HCT116 (cell line): Measurements from ENCODE around the gene TCAP. TPM values are rescaled to one million over a fixed set of nuclear protein-coding genes. Genes with fewer than 3 reads are reported as not detected.
A peak's percentile ranks its signal among the peaks of the same experiment; 100 is the strongest.

Experiments used
- ATAC-seq: fragments of 200-7000 bp; cut with Tn5 transposase; 2 replicates; pipeline ENCODE4 v1.9.1; 2020; ENCODE audit warnings: mild to moderate bottlenecking, moderate library complexity
- BruUV-seq: library from RNA; stranded (reverse); fragments of 400-500 nt; replicated peaks from 2 replicates; lab custom pipeline; 2021; lab: Mats Ljungman, UMichigan
- CTCF ChIA-PET: fragments of 300-600 bp; sonication (Branson Sonifier 250); formaldehyde crosslinking; loops from one replicate; lab custom pipeline; 2021; ENCODE audit warnings: antibody characterized with exemption; lab: Charles Lee
- POLR2A ChIA-PET: fragments of 300-600, 350-600 bp; sonication (Branson Sonifier 250); formaldehyde crosslinking; loops from one replicate; lab custom pipeline; 2021; ENCODE audit warnings: antibody characterized with exemption; lab: Charles Lee
- RAD21 ChIA-PET, 2 experiments: fragments of 300-600 bp; sonication (Branson Sonifier 250); formaldehyde crosslinking; loops; one replicate each; lab custom pipeline; 2023; ENCODE audit warnings: low total read pairs in 2 of 2; ENCODE audit not compliant: uncharacterized antibody in 2 of 2, unreplicated experiment in 2 of 2, low non-redundant PET in 1 of 2; lab: Charles Lee
- DNase-seq: peaks from one replicate; pipeline ENCODE4 v3.0.0-alpha.2; 2010; ENCODE audit warnings: low read depth, low spot score
- H2AFZ ChIP-seq: fragments of 200-600 bp; shearing (Covaris generic), sonication (generic); 2 replicates; pipeline ENCODE4 v1.6.1; 2017; ENCODE audit warnings: low read depth, mixed run types, mixed read lengths, antibody characterized with exemption, low read length; ENCODE audit not compliant: poor library complexity, severe bottlenecking
- H3K27ac ChIP-seq: 2 replicates; pipeline ENCODE4 v1.5.1; 2012; ENCODE audit warnings: low read depth, low read length
- H3K27me3 ChIP-seq: fragments of 200-600 bp; sonication (generic); 2 replicates; pipeline ENCODE4 v1.6.1; 2016; ENCODE audit warnings: mixed run types, low read length, mixed read lengths; ENCODE audit not compliant: insufficient read depth
- H3K36me3 ChIP-seq, 2 experiments: fragments of 200-500 bp in 1 of 2; fragments of 200-600 bp in 1 of 2; sonication (Bioruptor generic) in 1 of 2; sonication (generic) in 1 of 2; 2 replicates each; pipeline versions ENCODE4 v1.5.1 to v1.6.1; 2014 to 2016; ENCODE audit warnings: low read length in 2 of 2, inconsistent platforms in 1 of 2, mixed read lengths in 1 of 2, mixed run types in 1 of 2; ENCODE audit not compliant: insufficient read depth in 2 of 2, control insufficient read depth in 1 of 2
- H3K4me1 ChIP-seq, 2 experiments: fragments of 200-600 bp in 1 of 2; sonication (generic) in 1 of 2; 2 replicates each; pipeline versions ENCODE4 v1.5.1 to v1.6.1; 2012 to 2017; ENCODE audit warnings: low read length in 2 of 2, inconsistent platforms in 1 of 2, mild to moderate bottlenecking in 1 of 2, mixed read lengths in 1 of 2, mixed run types in 1 of 2, moderate library complexity in 1 of 2; ENCODE audit not compliant: insufficient read depth in 2 of 2, control insufficient read depth in 1 of 2
- H3K4me2 ChIP-seq: fragments of 200-600 bp; sonication (generic); 2 replicates; pipeline ENCODE4 v1.6.1; 2017; ENCODE audit warnings: mixed run types, low read length, mixed read lengths
- H3K4me3 ChIP-seq, 2 experiments: fragments of 200-600 bp in 1 of 2; sonication (generic) in 1 of 2; replicated peaks in 1 of 2; 2 replicates each; pipeline ENCODE4 v1.5.1; 2011 to 2016; ENCODE audit warnings: low read length in 2 of 2, control low read depth in 1 of 2, low read depth in 1 of 2, mild to moderate bottlenecking in 1 of 2, mixed read lengths in 1 of 2, mixed run types in 1 of 2
- H3K79me2 ChIP-seq: fragments of 200-600 bp; sonication (generic); 2 replicates; pipeline ENCODE4 v1.6.1; 2017; ENCODE audit warnings: mild to moderate bottlenecking, mixed run types, low read length, moderate library complexity, mixed read lengths; ENCODE audit not compliant: insufficient read depth
- H3K9ac ChIP-seq: fragments of 200-600 bp; sonication (generic); 2 replicates; pipeline ENCODE4 v1.6.1; 2016; ENCODE audit warnings: low read length, mixed read lengths
- H3K9me2 ChIP-seq: fragments of 200-600 bp; sonication (generic), shearing (Covaris generic); 2 replicates; pipeline ENCODE4 v1.6.1; 2017; ENCODE audit warnings: mixed run types, mild to moderate bottlenecking, moderate library complexity; ENCODE audit not compliant: insufficient read depth
- H3K9me3 ChIP-seq, 2 experiments: fragments of 200-500 bp in 1 of 2; fragments of 200-600 bp in 1 of 2; sonication (Bioruptor generic) in 1 of 2; sonication (generic) in 1 of 2; 2 replicates each; pipeline ENCODE4 v1.6.1; 2014 to 2017; ENCODE audit warnings: low read length in 2 of 2, mixed read lengths in 2 of 2, inconsistent platforms in 1 of 2, low read depth in 1 of 2, mild to moderate bottlenecking in 1 of 2, mixed run types in 1 of 2, moderate library complexity in 1 of 2; ENCODE audit not compliant: control insufficient read depth in 1 of 2, insufficient read depth in 1 of 2
- H4K20me1 ChIP-seq: fragments of 200-600 bp; sonication (generic), shearing (Covaris generic); 2 replicates; pipeline ENCODE4 v1.6.1; 2017; ENCODE audit warnings: mixed run types, mild to moderate bottlenecking, moderate library complexity; ENCODE audit not compliant: insufficient read depth
- CBX3 ChIP-seq: IDR thresholded peaks from 2 replicates; pipeline ENCODE4 v1.6.1; 2012; ENCODE audit warnings: low read depth
- CEBPB ChIP-seq: IDR thresholded peaks from 2 replicates; pipeline ENCODE4 v1.6.1; 2012; ENCODE audit warnings: low read depth
- EGR1 ChIP-seq: IDR thresholded peaks from 2 replicates; pipeline ENCODE4 v1.6.1; 2012; ENCODE audit warnings: low read depth
- ELF1 ChIP-seq: IDR thresholded peaks from 2 replicates; pipeline ENCODE4 v1.6.1; 2012; ENCODE audit warnings: low read depth, borderline replicate concordance
- EZH2phosphoT487 ChIP-seq: fragments of 200-600 bp; IDR thresholded peaks from 2 replicates; pipeline ENCODE4 v1.6.1; 2018; ENCODE audit warnings: antibody characterized with exemption, borderline replicate concordance
- POLR2A ChIP-seq: IDR thresholded peaks from 2 replicates; pipeline ENCODE4 v1.7.0; 2011; ENCODE audit warnings: borderline replicate concordance; ENCODE audit not compliant: insufficient read depth, insufficient read length; ENCODE audit errors: extremely low read depth
- POLR2AphosphoS5 ChIP-seq: IDR thresholded peaks from 2 replicates; pipeline ENCODE4 v1.6.1; 2011; ENCODE audit warnings: mild to moderate bottlenecking, low read depth, low read length, moderate library complexity
- RAD21 ChIP-seq: IDR thresholded peaks from 2 replicates; pipeline ENCODE4 v1.6.1; 2012; ENCODE audit warnings: low read depth, mild to moderate bottlenecking
- TCF7L2 ChIP-seq: IDR thresholded peaks from 2 replicates; pipeline ENCODE4 v1.7.0; 2011; ENCODE audit warnings: borderline replicate concordance, inconsistent platforms; ENCODE audit not compliant: insufficient read depth, insufficient read length; ENCODE audit errors: extremely low read depth
- YY1 ChIP-seq: IDR thresholded peaks from 2 replicates; pipeline ENCODE4 v1.6.1; 2011; ENCODE audit warnings: low read length, low read depth, moderate library complexity, mild to moderate bottlenecking; ENCODE audit not compliant: insufficient replicate concordance; ENCODE audit errors: extremely low read depth
- ZFX ChIP-seq: fragments of 450-650 bp; IDR thresholded peaks from 2 replicates; pipeline ENCODE4 v1.6.1; 2017
- intact Hi-C: fragments of 100-400 bp; cut with micrococcal nuclease; formaldehyde crosslinking; loops from 2 replicates; pipeline ENCODE4 v1.10.0; 2022
- total RNA-seq: library from RNA; stranded (reverse); gene quantifications from one replicate; pipeline ENCODE4 v1.2.1, GENCODE V29; 2021; ENCODE audit not compliant: unreplicated experiment
- TF ChIP-seq, protein P1 (sequence below), 3 experiments: fragments of 200-600 bp in 1 of 3; sonication (generic) in 1 of 3; IDR thresholded peaks in 2 of 3; conservative IDR thresholded peaks in 1 of 3; 2 replicates each; pipeline ENCODE4 v1.5.1; 2012 to 2017; ENCODE audit warnings: low read depth in 2 of 3, low read length in 2 of 3, antibody characterized with exemption in 1 of 3, borderline replicate concordance in 1 of 3, control low read depth in 1 of 3, mild to moderate bottlenecking in 1 of 3, mixed read lengths in 1 of 3, mixed run types in 1 of 3, moderate library complexity in 1 of 3; ENCODE audit not compliant: insufficient read depth in 1 of 3
- TF ChIP-seq, protein P2 (sequence below): IDR thresholded peaks from 2 replicates; pipeline ENCODE4 v1.6.1; 2012; ENCODE audit warnings: low read depth
- TF ChIP-seq, protein P3 (sequence below): IDR thresholded peaks from 2 replicates; pipeline ENCODE4 v1.6.1; 2011; ENCODE audit warnings: mild to moderate bottlenecking, low read length, moderate library complexity; ENCODE audit not compliant: insufficient replicate concordance; ENCODE audit errors: extremely low read depth
- TF ChIP-seq, protein P4 (sequence below): IDR thresholded peaks from 2 replicates; pipeline ENCODE4 v1.6.1; 2012

The TCAP gene
- total RNA-seq, 1 experiment from 2014 or later, result 1.5 TPM

DNA sequence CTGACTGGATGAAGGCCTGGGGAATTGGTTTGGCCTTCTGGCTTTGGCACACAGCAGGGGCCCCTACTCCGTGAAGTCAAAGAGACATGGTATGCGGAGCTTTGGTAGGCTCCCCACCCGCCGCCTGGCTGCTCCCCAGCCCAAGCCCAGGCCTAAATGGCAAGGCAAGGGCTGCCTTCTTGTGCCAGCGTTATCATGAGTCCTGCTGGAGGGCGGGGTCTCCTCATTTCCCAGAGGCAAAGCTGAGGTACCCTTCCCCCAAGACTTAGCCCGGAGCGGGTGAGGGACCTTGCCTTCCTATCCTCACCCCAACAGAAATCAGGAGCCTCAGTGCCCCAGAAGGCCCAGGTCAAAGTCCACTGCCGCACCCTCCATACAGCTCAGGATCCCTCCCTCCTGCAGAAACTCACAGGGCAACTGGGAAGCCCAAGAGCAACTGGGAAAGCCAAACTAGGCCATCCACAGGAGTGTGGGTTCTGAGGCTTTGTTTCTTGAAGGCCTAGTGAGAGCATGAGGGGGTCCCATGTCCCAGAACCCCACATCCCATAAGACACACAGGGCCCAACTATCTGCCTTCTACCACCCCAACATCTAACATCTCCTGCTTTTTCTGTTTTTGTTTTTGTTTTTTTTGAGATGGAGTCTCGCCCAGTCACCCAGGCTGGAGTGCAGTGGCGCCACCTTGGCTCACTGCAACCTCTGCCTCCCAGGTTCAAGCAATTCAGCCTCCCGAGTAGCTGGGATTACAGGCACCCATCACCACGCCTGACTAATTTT, 13.4 kb downstream of the TCAP start:
- ATAC-seq, result peak; percentile 57
- Histone ChIP-seq H2AFZ (no peak overlapping the region), H4K20me1 (no peaks in the 10 kb centered on the region), H3K9me2 (no peaks in the 10 kb centered on the region), H3K9me3 (no peaks in the 10 kb centered on the region), H3K9ac (no peak overlapping the region), H3K4me2 (no peak overlapping the region), H3K4me1 (peaks cover 17 to 19% of the 10 kb centered on the region in 2 experiments; a peak in 2 of 4 replicates), H3K27ac (no peak overlapping the region), H3K36me3 (no peaks in the 10 kb centered on the region), H3K4me3 (no peak overlapping the region), H3K27me3 (no peaks in the 10 kb centered on the region), H3K79me2 (no peaks in the 10 kb centered on the region)
- ChIA-PET CTCF (interaction anchor here (1.0 to 1.6 kb wide), 4 partner anchors 8 to 52 kb away, joined by 3 to 5 read pairs (median 3); partner anchors contain the start of genes MIEN1 and PGAP3), RAD21 (no interaction called here), POLR2A (no interaction called here)
- TF ChIP-seq EZH2phosphoT487, result no peak
- TF ChIP-seq YY1, result no peak
- TF ChIP-seq ELF1, result no peak
- TF ChIP-seq POLR2A, result no peak
- TF ChIP-seq, protein P1, sequence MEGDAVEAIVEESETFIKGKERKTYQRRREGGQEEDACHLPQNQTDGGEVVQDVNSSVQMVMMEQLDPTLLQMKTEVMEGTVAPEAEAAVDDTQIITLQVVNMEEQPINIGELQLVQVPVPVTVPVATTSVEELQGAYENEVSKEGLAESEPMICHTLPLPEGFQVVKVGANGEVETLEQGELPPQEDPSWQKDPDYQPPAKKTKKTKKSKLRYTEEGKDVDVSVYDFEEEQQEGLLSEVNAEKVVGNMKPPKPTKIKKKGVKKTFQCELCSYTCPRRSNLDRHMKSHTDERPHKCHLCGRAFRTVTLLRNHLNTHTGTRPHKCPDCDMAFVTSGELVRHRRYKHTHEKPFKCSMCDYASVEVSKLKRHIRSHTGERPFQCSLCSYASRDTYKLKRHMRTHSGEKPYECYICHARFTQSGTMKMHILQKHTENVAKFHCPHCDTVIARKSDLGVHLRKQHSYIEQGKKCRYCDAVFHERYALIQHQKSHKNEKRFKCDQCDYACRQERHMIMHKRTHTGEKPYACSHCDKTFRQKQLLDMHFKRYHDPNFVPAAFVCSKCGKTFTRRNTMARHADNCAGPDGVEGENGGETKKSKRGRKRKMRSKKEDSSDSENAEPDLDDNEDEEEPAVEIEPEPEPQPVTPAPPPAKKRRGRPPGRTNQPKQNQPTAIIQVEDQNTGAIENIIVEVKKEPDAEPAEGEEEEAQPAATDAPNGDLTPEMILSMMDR (IDR thresholded peaks at IDR 0.05 in 2 of 3, conservative IDR thresholded peaks at IDR 0.05 in 1 of 3; ENCODE audit: borderline replicate concordance in 1 of 3, insufficient read depth in 1 of 3, low read depth in 2 of 3, low read length in 2 of 3), result no peak
- TF ChIP-seq CBX3, result no peak
- TF ChIP-seq, protein P2, sequence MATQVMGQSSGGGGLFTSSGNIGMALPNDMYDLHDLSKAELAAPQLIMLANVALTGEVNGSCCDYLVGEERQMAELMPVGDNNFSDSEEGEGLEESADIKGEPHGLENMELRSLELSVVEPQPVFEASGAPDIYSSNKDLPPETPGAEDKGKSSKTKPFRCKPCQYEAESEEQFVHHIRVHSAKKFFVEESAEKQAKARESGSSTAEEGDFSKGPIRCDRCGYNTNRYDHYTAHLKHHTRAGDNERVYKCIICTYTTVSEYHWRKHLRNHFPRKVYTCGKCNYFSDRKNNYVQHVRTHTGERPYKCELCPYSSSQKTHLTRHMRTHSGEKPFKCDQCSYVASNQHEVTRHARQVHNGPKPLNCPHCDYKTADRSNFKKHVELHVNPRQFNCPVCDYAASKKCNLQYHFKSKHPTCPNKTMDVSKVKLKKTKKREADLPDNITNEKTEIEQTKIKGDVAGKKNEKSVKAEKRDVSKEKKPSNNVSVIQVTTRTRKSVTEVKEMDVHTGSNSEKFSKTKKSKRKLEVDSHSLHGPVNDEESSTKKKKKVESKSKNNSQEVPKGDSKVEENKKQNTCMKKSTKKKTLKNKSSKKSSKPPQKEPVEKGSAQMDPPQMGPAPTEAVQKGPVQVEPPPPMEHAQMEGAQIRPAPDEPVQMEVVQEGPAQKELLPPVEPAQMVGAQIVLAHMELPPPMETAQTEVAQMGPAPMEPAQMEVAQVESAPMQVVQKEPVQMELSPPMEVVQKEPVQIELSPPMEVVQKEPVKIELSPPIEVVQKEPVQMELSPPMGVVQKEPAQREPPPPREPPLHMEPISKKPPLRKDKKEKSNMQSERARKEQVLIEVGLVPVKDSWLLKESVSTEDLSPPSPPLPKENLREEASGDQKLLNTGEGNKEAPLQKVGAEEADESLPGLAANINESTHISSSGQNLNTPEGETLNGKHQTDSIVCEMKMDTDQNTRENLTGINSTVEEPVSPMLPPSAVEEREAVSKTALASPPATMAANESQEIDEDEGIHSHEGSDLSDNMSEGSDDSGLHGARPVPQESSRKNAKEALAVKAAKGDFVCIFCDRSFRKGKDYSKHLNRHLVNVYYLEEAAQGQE, result no peak
- TF ChIP-seq POLR2AphosphoS5, result no peak
- TF ChIP-seq, protein P3, sequence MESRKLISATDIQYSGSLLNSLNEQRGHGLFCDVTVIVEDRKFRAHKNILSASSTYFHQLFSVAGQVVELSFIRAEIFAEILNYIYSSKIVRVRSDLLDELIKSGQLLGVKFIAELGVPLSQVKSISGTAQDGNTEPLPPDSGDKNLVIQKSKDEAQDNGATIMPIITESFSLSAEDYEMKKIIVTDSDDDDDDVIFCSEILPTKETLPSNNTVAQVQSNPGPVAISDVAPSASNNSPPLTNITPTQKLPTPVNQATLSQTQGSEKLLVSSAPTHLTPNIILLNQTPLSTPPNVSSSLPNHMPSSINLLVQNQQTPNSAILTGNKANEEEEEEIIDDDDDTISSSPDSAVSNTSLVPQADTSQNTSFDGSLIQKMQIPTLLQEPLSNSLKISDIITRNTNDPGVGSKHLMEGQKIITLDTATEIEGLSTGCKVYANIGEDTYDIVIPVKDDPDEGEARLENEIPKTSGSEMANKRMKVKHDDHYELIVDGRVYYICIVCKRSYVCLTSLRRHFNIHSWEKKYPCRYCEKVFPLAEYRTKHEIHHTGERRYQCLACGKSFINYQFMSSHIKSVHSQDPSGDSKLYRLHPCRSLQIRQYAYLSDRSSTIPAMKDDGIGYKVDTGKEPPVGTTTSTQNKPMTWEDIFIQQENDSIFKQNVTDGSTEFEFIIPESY, result no peak
- TF ChIP-seq CEBPB, result no peak
- no peak for TF ChIP-seq RAD21
- TF ChIP-seq, protein P4, sequence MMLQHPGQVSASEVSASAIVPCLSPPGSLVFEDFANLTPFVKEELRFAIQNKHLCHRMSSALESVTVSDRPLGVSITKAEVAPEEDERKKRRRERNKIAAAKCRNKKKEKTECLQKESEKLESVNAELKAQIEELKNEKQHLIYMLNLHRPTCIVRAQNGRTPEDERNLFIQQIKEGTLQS, result no peak
- TF ChIP-seq ZFX, result no peak
- TF ChIP-seq EGR1, result no peak
- no peak for TF ChIP-seq TCF7L2
- intact Hi-C loops, result no loop called here
- no peak for DNase-seq
- BruUV-seq, result no TSS peak
